Measurements from ENCODE around the gene MAMDC2. TPM values are rescaled to one million over a fixed set of nuclear protein-coding genes. Genes with fewer than 3 reads are reported as not detected.
A peak's percentile ranks its signal among the peaks of the same experiment; 100 is the strongest.

MAMDC2 gene
- total and polyA plus RNA-seq, 2 of the 4 experiments (the other 2 are of a cell fraction): 5.0 to 5.2 TPM

GRCh38 chr9:70073756-70074155, 30.1 kb downstream of the MAMDC2 start:
- Histone ChIP-seq H3K4me2 (ENCODE audit: low read depth, low read length) (no peak overlapping the region), H4K20me1 (ENCODE audit: insufficient read depth, low read length) (no peaks in the 10 kb centered on the region), H3K18ac (ENCODE audit: low read depth, low read length) (no peak overlapping the region), H3K79me1 (ENCODE audit: low read depth in 1 of 2, low read length in 2 of 2) (no peaks in the 10 kb centered on the region), H3K36me3 (ENCODE audit: control insufficient read depth, insufficient read depth, low read length) (no peaks in the 10 kb centered on the region), H4K91ac (ENCODE audit: insufficient read depth, low read depth, low read length) (no peak overlapping the region), H4K5ac (ENCODE audit: low read depth, low read length) (no peak overlapping the region), H3K14ac (replicated peaks; ENCODE audit: low read depth, low read length) (0 out of 2 replicates have a peak overlapping the region, but pooled peaks have one; percentile 12), H3K4me3 (ENCODE audit: insufficient read depth, low read depth, low read length) (no peak overlapping the region), H3K9me3 (ENCODE audit: control insufficient read depth, insufficient read depth, low read length) (no peaks in the 10 kb centered on the region; the same call in 1 of the 2 replicates), H4K8ac (ENCODE audit: low read depth in 2 of 2, low read length in 2 of 2) (no peak overlapping the region), H2BK120ac (ENCODE audit: low read depth, low read length) (no peak overlapping the region), H2BK15ac (ENCODE audit: low read depth, low read length) (no peak overlapping the region), H3K9me1 (ENCODE audit: insufficient read depth, low read length) (no peaks in the 10 kb centered on the region; the same call in 1 of the 2 replicates), H2BK5ac (ENCODE audit: low read depth, low read length, poor library complexity, severe bottlenecking) (no peak overlapping the region), H3K27ac (ENCODE audit: insufficient read depth, low read length) (no peak overlapping the region), H3K9ac (ENCODE audit: low read depth, low read length) (no peak overlapping the region), H2AK5ac (ENCODE audit: low read depth, low read length) (no peak overlapping the region), H3K4ac (ENCODE audit: low read depth, low read length) (no peak overlapping the region), H2BK20ac (ENCODE audit: low read depth, low read length) (no peak overlapping the region), H3K27me3 (ENCODE audit: control insufficient read depth, insufficient read depth, low read length) (no peaks in the 10 kb centered on the region; the same call in 1 of the 2 replicates), H2AK9ac (replicated peaks; ENCODE audit: low read depth, low read length, poor library complexity) (no peak overlapping the region), H3K56ac (ENCODE audit: extremely low read depth, insufficient read depth, low read length) (no peak overlapping the region), H3K23ac (ENCODE audit: low read depth, low read length) (no peak overlapping the region), H3K4me1 (ENCODE audit: control insufficient read depth, insufficient read depth, low read length) (no peaks in the 10 kb centered on the region; the same call in none of the 2 replicates), H2AFZ (replicated peaks; ENCODE audit: low read length, poor library complexity) (no peak overlapping the region)
- dilution Hi-C loops (cut with HindIII; ENCODE audit: low sequenced_read_pairs, unreplicated experiment): no loop called here
- intact Hi-C loops (cut with micrococcal nuclease): no loop called here
- DNase-seq (no peak), ATAC-seq (ENCODE audit: low read depth) (no peak)
- TF ChIP-seq CEBPB (IDR thresholded peaks at IDR 0.05; ENCODE audit: low read depth, low read length) (no peak), ELK1 (IDR thresholded peaks at IDR 0.05; ENCODE audit: borderline replicate concordance, low read depth, low read length) (no peak), POLR2A (IDR thresholded peaks at IDR 0.05; ENCODE audit: low read depth, low read length) (no peak), MAZ (IDR thresholded peaks at IDR 0.05; ENCODE audit: borderline replicate concordance, low read depth, low read length) (no peak), SMC3 (IDR thresholded peaks at IDR 0.05; ENCODE audit: low read depth, low read length) (no peak), FOS (IDR thresholded peaks at IDR 0.05; ENCODE audit: low read depth, low read length) (no peak), USF2 (IDR thresholded peaks at IDR 0.05; ENCODE audit: low read depth, low read length) (no peak), CTCF (conservative IDR thresholded peaks at IDR 0.05; ENCODE audit: low read depth, low read length) (no peak), NFE2L2 (IDR thresholded peaks at IDR 0.05; ENCODE audit: low read depth, low read length) (no peak), RCOR1 (IDR thresholded peaks at IDR 0.05; ENCODE audit: insufficient replicate concordance, low read length) (no peak), MAFK (IDR thresholded peaks at IDR 0.05; ENCODE audit: low read depth, low read length) (no peak), BHLHE40 (IDR thresholded peaks at IDR 0.05; ENCODE audit: low read depth, low read length) (no peak), CHD1 (IDR thresholded peaks at IDR 0.05; ENCODE audit: low read depth, low read length) (no peak), RAD21 (IDR thresholded peaks at IDR 0.05; ENCODE audit: low read length) (no peak), MXI1 (IDR thresholded peaks at IDR 0.05; ENCODE audit: borderline replicate concordance, low read depth, low read length) (no peak), RFX5 (IDR thresholded peaks at IDR 0.05; ENCODE audit: low read depth, low read length) (no peak)
- in situ Hi-C loops (cut with MboI; ENCODE audit: low sequenced_read_pairs): no loop called here
- ChIA-PET POLR2A (ENCODE audit: unreplicated experiment) (no interaction called here), CTCF (interaction anchor here (1.4 kb wide), 1 partner anchor 38 kb away, joined by 5 read pairs; no protein-coding TSS in a partner anchor)
- BruUV-seq (replicated peaks): no TSS peak

All from IMR-90 (cell line).